Fibroblast of villous mesenchyme (primary cell): ENCODE measurements around the gene TDP1. TPM values are rescaled to one million over a fixed set of nuclear protein-coding genes. Genes with fewer than 3 reads are reported as not detected.

Experiments
- DNase-seq: peaks from one replicate; pipeline ENCODE4 v3.0.0-alpha.2; 2010; ENCODE audit warnings: low read depth
- H3K4me3 ChIP-seq: 2 replicates; pipeline ENCODE4 v1.5.1; 2011; ENCODE audit warnings: low read depth, mild to moderate bottlenecking, low read length
- total RNA-seq: library from RNA; depleted of rRNA; stranded (reverse); fragments of >200 nt; gene quantifications from 2 replicates; pipeline ENCODE4 v1.2.3, GENCODE V29; 2012
- TF ChIP-seq, protein P1 (sequence below): IDR thresholded peaks from 2 replicates; pipeline ENCODE4 v1.5.1; 2012; ENCODE audit warnings: low read depth, mild to moderate bottlenecking, low read length; ENCODE audit not compliant: insufficient read depth

The TDP1 gene
- total RNA-seq, 1 donor: 24.2 TPM

GRCh38 chr14:90056826-90057225 lies 101.1 kb downstream of the TDP1 start:
- DNase-seq: no peak
- no peak overlapping the region for H3K4me3 ChIP-seq
- TF ChIP-seq, protein P1, sequence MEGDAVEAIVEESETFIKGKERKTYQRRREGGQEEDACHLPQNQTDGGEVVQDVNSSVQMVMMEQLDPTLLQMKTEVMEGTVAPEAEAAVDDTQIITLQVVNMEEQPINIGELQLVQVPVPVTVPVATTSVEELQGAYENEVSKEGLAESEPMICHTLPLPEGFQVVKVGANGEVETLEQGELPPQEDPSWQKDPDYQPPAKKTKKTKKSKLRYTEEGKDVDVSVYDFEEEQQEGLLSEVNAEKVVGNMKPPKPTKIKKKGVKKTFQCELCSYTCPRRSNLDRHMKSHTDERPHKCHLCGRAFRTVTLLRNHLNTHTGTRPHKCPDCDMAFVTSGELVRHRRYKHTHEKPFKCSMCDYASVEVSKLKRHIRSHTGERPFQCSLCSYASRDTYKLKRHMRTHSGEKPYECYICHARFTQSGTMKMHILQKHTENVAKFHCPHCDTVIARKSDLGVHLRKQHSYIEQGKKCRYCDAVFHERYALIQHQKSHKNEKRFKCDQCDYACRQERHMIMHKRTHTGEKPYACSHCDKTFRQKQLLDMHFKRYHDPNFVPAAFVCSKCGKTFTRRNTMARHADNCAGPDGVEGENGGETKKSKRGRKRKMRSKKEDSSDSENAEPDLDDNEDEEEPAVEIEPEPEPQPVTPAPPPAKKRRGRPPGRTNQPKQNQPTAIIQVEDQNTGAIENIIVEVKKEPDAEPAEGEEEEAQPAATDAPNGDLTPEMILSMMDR: no peak

- H3K4me3 ChIP-seq: no peak overlapping the region
- peak; percentile 33 for DNase-seq
- TF ChIP-seq, protein P1: no peak
Measured at GRCh38 chr14:90058876-90059458, 103.2 kb downstream of the TDP1 start.

DNA sequence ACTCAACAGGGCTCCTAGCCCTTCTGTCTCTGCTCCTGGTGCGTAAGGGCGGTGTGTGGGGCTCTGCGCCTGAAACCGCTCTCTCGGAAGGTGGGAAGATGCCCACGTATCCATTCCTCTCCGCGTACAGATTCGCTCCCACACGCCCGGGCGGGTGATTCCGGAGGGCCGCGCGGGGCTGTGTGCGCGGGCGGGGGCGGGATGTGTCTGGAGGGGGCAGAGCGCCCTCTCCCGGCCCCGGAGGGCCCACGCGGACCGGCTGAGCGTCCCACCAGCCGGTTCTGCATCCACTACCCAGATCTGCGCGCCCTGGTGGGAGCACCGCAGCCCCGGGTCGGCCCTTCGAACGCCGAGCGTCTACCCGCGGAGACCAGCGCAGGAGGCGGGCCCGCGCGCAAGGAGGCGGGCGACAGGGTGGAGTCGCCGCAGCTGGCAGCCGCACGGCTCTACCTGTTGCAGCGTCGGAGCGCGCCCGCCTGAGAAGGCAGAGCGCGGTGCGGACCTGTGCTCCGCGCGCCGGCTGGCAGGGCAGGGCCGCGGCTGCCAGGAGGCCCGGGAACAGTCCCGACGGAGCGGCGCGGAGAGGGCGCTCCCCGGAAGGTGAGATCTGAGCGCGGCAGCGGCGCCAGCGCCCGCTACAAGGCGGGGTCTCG lies 104.7 kb downstream of the TDP1 start:
- peak; percentile 55 for DNase-seq
- peak overlapping the region; percentile 44 for H3K4me3 ChIP-seq
- TF ChIP-seq, protein P1: peak; percentile 55

DNA sequence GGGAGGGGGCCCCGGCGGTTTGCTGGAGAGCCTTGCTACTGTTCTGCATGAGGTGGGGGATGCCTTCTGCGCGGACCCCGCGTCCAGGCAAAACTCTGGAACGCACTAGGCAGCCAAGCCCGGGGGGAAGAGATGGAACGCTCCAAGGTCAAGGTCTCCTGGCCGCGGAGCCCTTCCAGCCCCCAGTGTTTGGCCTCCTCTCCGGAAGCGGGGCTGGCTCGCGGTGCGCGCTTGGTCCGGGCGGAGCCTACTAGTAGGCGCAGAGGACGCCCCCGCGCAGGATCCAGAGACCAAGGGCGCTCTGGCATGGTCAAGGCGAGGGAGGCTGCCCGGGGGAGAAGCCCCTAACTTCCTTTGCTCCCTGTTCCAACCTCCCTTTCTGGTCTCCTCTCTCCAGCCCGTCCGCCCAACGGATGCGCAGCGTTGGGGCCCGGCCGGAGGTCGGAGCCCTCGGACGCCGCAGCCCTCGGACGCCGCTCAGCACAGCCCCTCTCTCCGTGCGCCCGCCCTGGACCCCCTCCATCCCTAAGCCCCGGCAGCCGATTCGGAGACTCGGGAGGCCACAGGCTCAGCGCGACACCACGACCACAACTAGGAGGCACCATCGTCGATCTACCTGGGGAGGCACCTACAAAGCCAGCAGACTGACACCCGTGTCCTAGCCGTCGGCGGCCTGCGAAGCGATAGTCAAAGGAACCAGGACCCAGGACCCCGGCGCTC lies 105.4 kb downstream of the TDP1 start:
- peak overlapping the region; percentile 44 for H3K4me3 ChIP-seq
- no peak for DNase-seq
- TF ChIP-seq, protein P1: no peak

GRCh38 chr14:90061685-90062126 lies 106.0 kb downstream of the TDP1 start, which contains the start of gene KCNK13:
Gene KCNK13, plus strand, starts transcription at chr14:90061994. Its CDS starts 212 bp downstream, at chr14:90062206.
- no peak for DNase-seq
- TF ChIP-seq, protein P1: no peak
- H3K4me3 ChIP-seq: peak within 1 kb of the TSS; percentile 44

GRCh38 chr14:90062127-90062794 lies 106.5 kb downstream of the TDP1 start:
- TF ChIP-seq, protein P1: no peak
- no peak for DNase-seq
- no peak overlapping the region for H3K4me3 ChIP-seq
